Measurements from ENCODE around the gene HAPLN3. TPM values are rescaled to one million over a fixed set of nuclear protein-coding genes. Genes with fewer than 3 reads are reported as not detected.

Gene HAPLN3, protein sequence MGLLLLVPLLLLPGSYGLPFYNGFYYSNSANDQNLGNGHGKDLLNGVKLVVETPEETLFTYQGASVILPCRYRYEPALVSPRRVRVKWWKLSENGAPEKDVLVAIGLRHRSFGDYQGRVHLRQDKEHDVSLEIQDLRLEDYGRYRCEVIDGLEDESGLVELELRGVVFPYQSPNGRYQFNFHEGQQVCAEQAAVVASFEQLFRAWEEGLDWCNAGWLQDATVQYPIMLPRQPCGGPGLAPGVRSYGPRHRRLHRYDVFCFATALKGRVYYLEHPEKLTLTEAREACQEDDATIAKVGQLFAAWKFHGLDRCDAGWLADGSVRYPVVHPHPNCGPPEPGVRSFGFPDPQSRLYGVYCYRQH
- polyA plus RNA-seq (2012; rRNA removed), result 8.3 and 9.7 TPM in 2 replicates
- polyA plus RNA-seq (2012; cell fraction: cytosol; rRNA removed), result 2.7 and 3.7 TPM in 2 replicates
- polyA plus RNA-seq (2012; cell fraction: nucleus; rRNA removed), result 28.0 and 34.0 TPM in 2 replicates

DNA sequence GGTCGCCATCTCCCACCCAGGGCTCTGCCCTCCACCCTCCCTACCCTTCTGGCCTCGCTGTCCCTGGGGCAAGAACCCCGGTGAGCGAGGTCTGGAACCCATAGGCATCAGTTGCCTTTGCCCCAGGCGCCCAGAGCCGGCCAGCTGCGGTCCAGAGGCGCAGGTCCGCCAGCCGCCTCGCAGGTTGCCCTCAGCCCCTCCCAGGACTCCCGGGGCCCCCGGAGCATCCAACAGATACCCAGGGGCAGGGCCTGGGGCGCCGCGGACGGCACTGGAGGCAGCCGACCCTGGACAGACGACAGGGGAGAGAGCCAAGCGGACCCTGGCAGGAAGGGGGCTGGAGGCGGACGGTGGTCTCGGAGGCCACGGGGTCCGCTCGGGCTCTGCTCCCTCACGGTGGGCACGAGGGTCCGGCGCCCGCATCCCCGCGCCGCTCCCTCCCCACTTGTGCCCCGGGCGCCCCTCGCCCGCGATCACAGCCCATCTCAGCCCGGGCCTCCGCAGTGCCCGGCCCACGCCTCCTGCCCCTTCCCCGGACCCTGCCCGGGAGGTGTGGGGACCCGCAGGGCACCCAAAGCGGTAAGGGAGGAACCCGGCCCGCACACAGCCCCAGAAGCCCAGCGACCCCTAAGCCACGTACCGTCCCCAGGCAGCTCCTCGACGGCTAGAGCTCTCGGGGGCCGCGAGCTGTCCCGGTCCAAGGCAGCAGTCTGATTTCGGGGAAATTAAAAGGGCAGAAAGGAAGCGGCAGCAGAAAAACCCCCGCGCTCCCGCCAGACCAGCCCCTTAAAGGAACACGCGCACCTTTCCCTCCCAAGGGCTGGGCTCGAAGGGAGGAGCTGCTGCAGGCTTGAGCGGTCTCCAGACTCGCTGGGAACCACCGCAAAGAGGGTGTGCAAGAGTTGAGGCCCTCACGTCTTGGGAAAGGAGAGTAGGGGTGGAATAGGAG is at the start of gene HAPLN3:
TSS of gene HAPLN3 (minus strand) at position 726 of the 949 bp plus-strand sequence. CDS start 8,246 bp downstream, outside the sequence.
- Histone ChIP-seq H3K27me3 (ENCODE audit: insufficient read depth) (no peaks in the 10 kb centered on the region), H3K79me2 (ENCODE audit: insufficient read depth) (no peaks in the 10 kb centered on the region), H3K4me1 (ENCODE audit: control insufficient read depth in 1 of 2, insufficient read depth in 2 of 2, low read depth in 1 of 2, low read length in 1 of 2) (peaks cover 5 to 23% of the 10 kb centered on the region in 2 experiments; a peak in 2 of 4 replicates), H3F3A (replicated peaks; ENCODE audit: insufficient read depth) (peaks cover 3% of the 10 kb centered on the region), H3K4me3 (ENCODE audit: low read depth in 2 of 2, low read length in 1 of 2) (peak within 1 kb of the TSS; percentile 49 to 60), H3K36me3 (replicated peaks in 1 of 2; ENCODE audit: control insufficient read depth in 1 of 2, insufficient read depth in 2 of 2, low read length in 1 of 2) (no peaks in the 10 kb centered on the region), H3K9me2 (no peaks in the 10 kb centered on the region), H3K9me3 (no peaks in the 10 kb centered on the region), H3K4me2 (peak within 1 kb of the TSS; percentile 80), H3K27ac (ENCODE audit: low read depth in 2 of 2, low read length in 1 of 2) (no peak within 1 kb of the TSS), H3K9ac (peak within 1 kb of the TSS; percentile 31; the same call in 1 of the 2 replicates), H2AFZ (ENCODE audit: low read depth) (peak within 1 kb of the TSS; percentile 91), H4K20me1 (ENCODE audit: insufficient read depth) (no peaks in the 10 kb centered on the region)
- WGBS (ENCODE audit: low lambda C conversion rate), result 23% methylated on average over 12 of the region's 70 CpGs
- POLR2A ChIA-PET, result no interaction called here
- TF ChIP-seq JUND (IDR thresholded peaks at IDR 0.05) (no peak), TCF12 (IDR thresholded peaks at IDR 0.05) (no peak), GABPA (IDR thresholded peaks at IDR 0.05; ENCODE audit: low read depth) (no peak), RAD21 (IDR thresholded peaks at IDR 0.05; ENCODE audit: low read length) (no peak), RXRA (IDR thresholded peaks at IDR 0.05; ENCODE audit: borderline replicate concordance, low read depth) (no peak), NFIC (IDR thresholded peaks at IDR 0.05; ENCODE audit: borderline replicate concordance) (no peak), RCOR1 (IDR thresholded peaks at IDR 0.05; ENCODE audit: low read length) (no peak), EP300 (IDR thresholded peaks at IDR 0.05; ENCODE audit: borderline replicate concordance in 1 of 2, low read depth in 1 of 2, low read length in 1 of 2) (no peak)
- TF ChIP-seq, protein P1, sequence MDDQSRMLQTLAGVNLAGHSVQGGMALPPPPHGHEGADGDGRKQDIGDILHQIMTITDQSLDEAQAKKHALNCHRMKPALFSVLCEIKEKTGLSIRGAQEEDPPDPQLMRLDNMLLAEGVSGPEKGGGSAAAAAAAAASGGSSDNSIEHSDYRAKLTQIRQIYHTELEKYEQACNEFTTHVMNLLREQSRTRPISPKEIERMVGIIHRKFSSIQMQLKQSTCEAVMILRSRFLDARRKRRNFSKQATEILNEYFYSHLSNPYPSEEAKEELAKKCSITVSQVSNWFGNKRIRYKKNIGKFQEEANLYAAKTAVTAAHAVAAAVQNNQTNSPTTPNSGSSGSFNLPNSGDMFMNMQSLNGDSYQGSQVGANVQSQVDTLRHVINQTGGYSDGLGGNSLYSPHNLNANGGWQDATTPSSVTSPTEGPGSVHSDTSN (IDR thresholded peaks at IDR 0.05), result no peak
- TF ChIP-seq, protein P2, sequence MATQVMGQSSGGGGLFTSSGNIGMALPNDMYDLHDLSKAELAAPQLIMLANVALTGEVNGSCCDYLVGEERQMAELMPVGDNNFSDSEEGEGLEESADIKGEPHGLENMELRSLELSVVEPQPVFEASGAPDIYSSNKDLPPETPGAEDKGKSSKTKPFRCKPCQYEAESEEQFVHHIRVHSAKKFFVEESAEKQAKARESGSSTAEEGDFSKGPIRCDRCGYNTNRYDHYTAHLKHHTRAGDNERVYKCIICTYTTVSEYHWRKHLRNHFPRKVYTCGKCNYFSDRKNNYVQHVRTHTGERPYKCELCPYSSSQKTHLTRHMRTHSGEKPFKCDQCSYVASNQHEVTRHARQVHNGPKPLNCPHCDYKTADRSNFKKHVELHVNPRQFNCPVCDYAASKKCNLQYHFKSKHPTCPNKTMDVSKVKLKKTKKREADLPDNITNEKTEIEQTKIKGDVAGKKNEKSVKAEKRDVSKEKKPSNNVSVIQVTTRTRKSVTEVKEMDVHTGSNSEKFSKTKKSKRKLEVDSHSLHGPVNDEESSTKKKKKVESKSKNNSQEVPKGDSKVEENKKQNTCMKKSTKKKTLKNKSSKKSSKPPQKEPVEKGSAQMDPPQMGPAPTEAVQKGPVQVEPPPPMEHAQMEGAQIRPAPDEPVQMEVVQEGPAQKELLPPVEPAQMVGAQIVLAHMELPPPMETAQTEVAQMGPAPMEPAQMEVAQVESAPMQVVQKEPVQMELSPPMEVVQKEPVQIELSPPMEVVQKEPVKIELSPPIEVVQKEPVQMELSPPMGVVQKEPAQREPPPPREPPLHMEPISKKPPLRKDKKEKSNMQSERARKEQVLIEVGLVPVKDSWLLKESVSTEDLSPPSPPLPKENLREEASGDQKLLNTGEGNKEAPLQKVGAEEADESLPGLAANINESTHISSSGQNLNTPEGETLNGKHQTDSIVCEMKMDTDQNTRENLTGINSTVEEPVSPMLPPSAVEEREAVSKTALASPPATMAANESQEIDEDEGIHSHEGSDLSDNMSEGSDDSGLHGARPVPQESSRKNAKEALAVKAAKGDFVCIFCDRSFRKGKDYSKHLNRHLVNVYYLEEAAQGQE (IDR thresholded peaks at IDR 0.05; ENCODE audit: low read depth, low read length), result no peak
- DNase-seq, result peak; percentile 73
- CTCF ChIA-PET, result interaction anchor here (0.6 to 5.7 kb wide), 8 partner anchors 8 to 238 kb away, joined by 3 to 29 read pairs (median 4); no protein-coding TSS in a partner anchor

Data from SK-N-SH (cell line).